ENCODE measurements around the gene DOCK10.

- TF ChIP-seq CTCF (IDR thresholded peaks at IDR 0.05; ENCODE audit: borderline replicate concordance, extremely low read depth, low read length, poor library complexity, severe bottlenecking), result no peak
- TF ChIP-seq EZH2 (IDR thresholded peaks at IDR 0.05; ENCODE audit: borderline replicate concordance, low read depth, low read length, severe bottlenecking), result no peak
Measured at GRCh38 chr2:224831530-224831929, 210.7 kb downstream of the DOCK10 start.

All from DND-41 (cell line).